Colonic mucosa (tissue), 4 donors: ENCODE results near the gene MLLT3. TPM values are rescaled to one million over a fixed set of nuclear protein-coding genes. Genes with fewer than 3 reads are reported as not detected.

Experiments used
- DNase-seq: peaks from one replicate; pipeline ENCODE4 v3.0.0-alpha.2; 2020
- H3K27ac ChIP-seq: fragments of 200-600 bp; one replicate; pipeline ENCODE4 v1.8.0; 2021
- H3K27me3 ChIP-seq: fragments of 200-600 bp; one replicate; pipeline ENCODE4 v1.8.0; 2021
- H3K36me3 ChIP-seq: fragments of 200-600 bp; one replicate; pipeline ENCODE4 v1.8.0; 2021
- H3K4me1 ChIP-seq: fragments of 200-600 bp; one replicate; pipeline ENCODE4 v1.8.0; 2021; ENCODE audit warnings: mild to moderate bottlenecking
- H3K4me3 ChIP-seq: fragments of 200-600 bp; one replicate; pipeline ENCODE4 v1.8.0; 2021
- H3K9ac ChIP-seq, 2 donors: one replicate each; pipeline ENCODE4 v1.7.0; 2013; ENCODE audit warnings: control low read depth in 2 of 2, low read depth in 2 of 2, low read length in 2 of 2
- H3K9me3 ChIP-seq: fragments of 200-600 bp; one replicate; pipeline ENCODE4 v1.8.0; 2021
- intact Hi-C: fragments of 100-400 bp; cut with DNase I; formaldehyde crosslinking; loops from one replicate; pipeline ENCODE4 v1.14.1; 2022
- total RNA-seq, 2 donors: library from RNA; stranded (reverse); fragmentation: NEBNext Ultra II Directional in 1 of 2; extraction: Animal tissue kit (Norgen Biotek cat#: 25700) in 1 of 2; gene quantifications; one replicate each; pipeline ENCODE4 v1.2.1, GENCODE V29; 2021
- TF ChIP-seq, protein P1 (sequence below): fragments of 200-600 bp; IDR thresholded peaks from one replicate; pipeline ENCODE4 v1.8.0; 2022; ENCODE audit warnings: antibody characterized with exemption, mild to moderate bottlenecking
- donor health status: healthy.
- donor health status: DM: no; HTN: no; CAD: no.
- donor health status: DM: no; HTN: no; CAD: no.

The MLLT3 gene
- total RNA-seq, 2 donors from 2014 or later, result 44.6 to 65.2 TPM

DNA sequence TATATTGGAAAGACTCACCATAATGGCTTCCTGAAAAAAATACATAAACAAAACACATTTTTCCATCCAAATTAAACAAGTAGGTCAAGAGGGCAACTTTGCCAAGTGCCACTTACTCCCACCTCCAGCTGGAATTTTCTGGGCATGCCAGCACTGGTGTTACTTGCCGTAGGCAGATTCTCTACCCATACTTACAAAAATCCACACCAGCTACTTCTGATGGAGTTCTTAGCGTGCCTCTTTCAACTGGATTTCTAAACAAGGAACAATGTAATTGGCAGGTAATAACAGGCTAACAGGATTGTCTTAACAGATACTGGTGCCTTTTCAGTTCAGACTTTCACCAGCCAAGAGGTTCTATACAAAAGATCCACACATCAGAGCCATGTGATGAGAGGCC lies 301.4 kb downstream of the MLLT3 start:
- no peaks in the 10 kb centered on the region for H3K9me3 ChIP-seq
- no peak overlapping the region for H3K4me3 ChIP-seq
- no peak overlapping the region for H3K9ac ChIP-seq
- intact Hi-C loops, result no loop called here
- H3K36me3 ChIP-seq, result no peaks in the 10 kb centered on the region
- H3K27ac ChIP-seq, result no peak overlapping the region
- TF ChIP-seq, protein P1, sequence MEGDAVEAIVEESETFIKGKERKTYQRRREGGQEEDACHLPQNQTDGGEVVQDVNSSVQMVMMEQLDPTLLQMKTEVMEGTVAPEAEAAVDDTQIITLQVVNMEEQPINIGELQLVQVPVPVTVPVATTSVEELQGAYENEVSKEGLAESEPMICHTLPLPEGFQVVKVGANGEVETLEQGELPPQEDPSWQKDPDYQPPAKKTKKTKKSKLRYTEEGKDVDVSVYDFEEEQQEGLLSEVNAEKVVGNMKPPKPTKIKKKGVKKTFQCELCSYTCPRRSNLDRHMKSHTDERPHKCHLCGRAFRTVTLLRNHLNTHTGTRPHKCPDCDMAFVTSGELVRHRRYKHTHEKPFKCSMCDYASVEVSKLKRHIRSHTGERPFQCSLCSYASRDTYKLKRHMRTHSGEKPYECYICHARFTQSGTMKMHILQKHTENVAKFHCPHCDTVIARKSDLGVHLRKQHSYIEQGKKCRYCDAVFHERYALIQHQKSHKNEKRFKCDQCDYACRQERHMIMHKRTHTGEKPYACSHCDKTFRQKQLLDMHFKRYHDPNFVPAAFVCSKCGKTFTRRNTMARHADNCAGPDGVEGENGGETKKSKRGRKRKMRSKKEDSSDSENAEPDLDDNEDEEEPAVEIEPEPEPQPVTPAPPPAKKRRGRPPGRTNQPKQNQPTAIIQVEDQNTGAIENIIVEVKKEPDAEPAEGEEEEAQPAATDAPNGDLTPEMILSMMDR, result no peak
- H3K27me3 ChIP-seq, result no peaks in the 10 kb centered on the region
- no peaks in the 10 kb centered on the region for H3K4me1 ChIP-seq
- DNase-seq, result no peak

DNA sequence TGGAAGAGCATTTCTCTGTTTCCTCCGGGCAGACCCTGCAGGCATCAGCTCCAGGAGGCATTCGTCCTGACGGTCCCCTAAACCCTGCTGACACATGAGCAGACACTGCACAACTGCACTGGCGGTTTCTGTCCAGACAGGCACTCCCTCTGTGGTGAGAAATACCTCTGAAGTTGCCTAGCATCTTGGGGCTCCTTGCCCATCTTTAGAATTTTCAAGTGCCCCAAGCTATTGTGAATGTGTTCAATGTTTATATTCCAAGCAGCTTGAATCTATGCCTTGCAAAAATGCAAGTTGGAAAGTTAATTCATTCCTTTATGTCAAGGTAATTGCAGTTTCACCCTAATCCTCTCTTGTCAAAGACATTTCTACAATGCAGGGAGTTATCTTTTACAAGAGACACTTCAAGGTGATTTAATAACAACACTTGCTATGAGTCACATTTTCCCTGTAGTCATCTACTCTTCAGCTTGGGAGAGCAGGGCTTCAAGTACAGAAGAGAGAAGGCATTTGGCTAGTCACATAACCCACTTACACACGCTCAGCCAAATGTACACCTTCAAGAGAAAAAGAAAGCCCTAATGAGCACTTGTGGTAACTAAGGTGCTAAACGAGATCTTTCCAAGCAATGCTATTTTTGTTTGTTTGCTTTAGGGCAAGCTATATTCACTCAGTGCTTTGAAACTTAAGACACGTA lies 302.5 kb downstream of the MLLT3 start:
- TF ChIP-seq, protein P1, result no peak
- Histone ChIP-seq H3K9me3 (no peaks in the 10 kb centered on the region), H3K36me3 (no peaks in the 10 kb centered on the region), H3K27ac (no peak overlapping the region), H3K4me1 (no peaks in the 10 kb centered on the region), H3K4me3 (no peak overlapping the region), H3K9ac (no peak overlapping the region), H3K27me3 (no peaks in the 10 kb centered on the region)
- no peak for DNase-seq
- intact Hi-C loops, result no loop called here

DNA sequence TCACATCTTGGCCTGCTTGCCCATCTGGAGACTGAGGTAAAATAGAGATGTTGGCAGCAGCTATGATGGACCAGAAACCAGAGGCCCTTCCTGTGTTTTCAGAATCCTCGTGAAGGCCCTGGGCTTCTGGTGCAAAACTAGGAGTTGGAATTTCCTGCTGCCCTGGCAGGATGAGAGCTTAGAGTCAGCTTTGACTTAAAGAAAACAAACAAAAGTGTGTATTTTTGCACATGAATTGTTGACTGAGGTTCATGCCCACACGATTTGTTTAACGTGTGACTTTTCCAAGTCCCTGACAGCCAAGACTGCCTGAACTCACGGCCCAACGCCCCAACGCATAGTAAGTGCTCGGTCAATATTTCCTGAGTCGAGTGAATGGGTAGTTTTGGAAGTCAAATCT lies 303.1 kb downstream of the MLLT3 start:
- H3K9me3 ChIP-seq, result no peaks in the 10 kb centered on the region
- DNase-seq, result no peak
- no peaks in the 10 kb centered on the region for H3K27me3 ChIP-seq
- H3K9ac ChIP-seq, result no peak overlapping the region
- TF ChIP-seq, protein P1, result no peak
- H3K4me3 ChIP-seq, result no peak overlapping the region
- intact Hi-C loops, result no loop called here
- no peak overlapping the region for H3K27ac ChIP-seq
- H3K4me1 ChIP-seq, result no peaks in the 10 kb centered on the region
- no peaks in the 10 kb centered on the region for H3K36me3 ChIP-seq

DNA sequence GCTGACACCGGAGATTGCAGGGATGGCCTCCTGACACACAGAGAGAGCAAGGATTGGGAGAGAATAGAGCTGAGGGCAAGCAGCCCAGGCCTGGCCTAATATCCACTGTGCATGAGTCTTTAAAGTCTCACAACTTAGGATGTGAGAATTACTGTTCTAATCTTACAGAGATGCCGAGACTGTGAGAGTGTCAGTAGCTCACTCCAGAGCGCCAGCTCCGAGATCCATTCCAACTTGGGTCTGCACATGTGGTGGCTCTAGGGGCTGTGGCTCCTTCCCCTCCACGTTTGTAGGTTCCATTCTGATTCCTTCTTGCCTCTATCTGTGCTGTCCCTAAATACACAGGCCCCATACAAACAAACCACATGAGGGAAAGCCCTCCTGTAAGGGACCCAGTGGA lies 304.6 kb downstream of the MLLT3 start:
- no peaks in the 10 kb centered on the region for H3K36me3 ChIP-seq
- no peak overlapping the region for H3K9ac ChIP-seq
- H3K27me3 ChIP-seq, result no peaks in the 10 kb centered on the region
- intact Hi-C loops, result no loop called here
- H3K9me3 ChIP-seq, result no peaks in the 10 kb centered on the region
- no peaks in the 10 kb centered on the region for H3K4me1 ChIP-seq
- H3K27ac ChIP-seq, result no peak overlapping the region
- H3K4me3 ChIP-seq, result no peak overlapping the region
- TF ChIP-seq, protein P1, result no peak
- no peak for DNase-seq

DNA sequence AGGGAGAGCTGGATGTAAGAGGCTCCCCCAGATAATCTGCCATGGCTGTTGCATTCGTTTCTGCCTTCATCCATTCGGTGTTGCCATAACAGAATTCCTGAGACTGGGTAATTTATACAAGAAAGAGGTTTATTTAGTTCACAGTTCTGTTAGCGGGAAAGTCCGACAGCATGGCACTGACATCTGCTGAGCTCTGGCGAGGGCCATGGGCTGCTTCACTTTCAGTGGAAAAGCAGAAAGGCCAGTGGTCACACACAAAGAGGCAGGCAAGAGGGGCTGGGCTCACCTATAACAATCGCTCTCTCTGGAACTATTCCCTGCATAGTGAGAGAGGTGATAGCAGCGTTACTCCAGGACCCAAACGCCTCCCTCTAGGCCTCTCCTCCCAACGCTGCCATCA lies 305.9 kb downstream of the MLLT3 start:
- no peak overlapping the region for H3K27ac ChIP-seq
- H3K36me3 ChIP-seq, result no peaks in the 10 kb centered on the region
- no peak for DNase-seq
- intact Hi-C loops, result no loop called here
- H3K4me1 ChIP-seq, result no peaks in the 10 kb centered on the region
- H3K4me3 ChIP-seq, result no peak overlapping the region
- H3K9ac ChIP-seq, result no peak overlapping the region
- H3K9me3 ChIP-seq, result no peaks in the 10 kb centered on the region
- TF ChIP-seq, protein P1, result no peak
- no peaks in the 10 kb centered on the region for H3K27me3 ChIP-seq
